Erythroblast (primary cell): Measurements from ENCODE around the gene FER.
A peak's percentile ranks its signal among the peaks of the same experiment; 100 is the strongest.
"Not testable (repeated sequence)": the region's sequence is repeated elsewhere in the genome, so short reads cannot be mapped to it uniquely, and the experiment has no call there.

Experiments
- DNase-seq, 2 experiments: peaks; one replicate each; lab custom pipeline; 2025; lab: John Stamatoyannopoulos, UW
- GATA1 ChIP-seq: IDR thresholded peaks from 2 replicates; pipeline ENCODE4 v1.6.1; 2011; ENCODE audit warnings: low read depth, mild to moderate bottlenecking, control low read depth, low read length, moderate library complexity
- POLR2A ChIP-seq: IDR thresholded peaks from 2 replicates; pipeline ENCODE4 v1.6.1; 2011; ENCODE audit warnings: mild to moderate bottlenecking, low read length

Gene FER

GRCh38 chr5:108798513-108799265, 51.0 kb downstream of the FER start:
- no peak for TF ChIP-seq POLR2A
- no peak for TF ChIP-seq GATA1
- no peak for DNase-seq

GRCh38 chr5:108801301-108801700, 53.6 kb downstream of the FER start:
- DNase-seq = no peak
- TF ChIP-seq GATA1 (no peak), POLR2A (no peak)

- TF ChIP-seq POLR2A (no peak), GATA1 (no peak)
- no peak for DNase-seq
Measured at GRCh38 chr5:108801776-108802175, 54.1 kb downstream of the FER start.

- DNase-seq = no peak
Measured at GRCh38 chr5:108810717-108811116, 63.0 kb downstream of the FER start.

GRCh38 chr5:108813673-108814072, 66.0 kb downstream of the FER start:
- no peak for TF ChIP-seq GATA1
- no peak for TF ChIP-seq POLR2A
- no peak for DNase-seq

More at GRCh38 chr5:108810717-108811116, 63.0 kb downstream of the FER start:
- TF ChIP-seq GATA1 (no peak), POLR2A (no peak)

GRCh38 chr5:108814551-108814950, 66.9 kb downstream of the FER start:
- TF ChIP-seq GATA1 (no peak), POLR2A (no peak)
- no peak for DNase-seq

- DNase-seq = peak; percentile 38 to 47
Measured at GRCh38 chr5:108818613-108819272, 71.0 kb downstream of the FER start.

GRCh38 chr5:108820983-108821382, 73.3 kb downstream of the FER start:
- DNase-seq = no peak
- no peak for TF ChIP-seq GATA1
- no peak for TF ChIP-seq POLR2A

More at GRCh38 chr5:108818613-108819272, 71.0 kb downstream of the FER start:
- no peak for TF ChIP-seq POLR2A
- TF ChIP-seq GATA1 = no peak

GRCh38 chr5:108822211-108822947, 74.7 kb downstream of the FER start:
- no peak for DNase-seq
- TF ChIP-seq POLR2A = no peak
- TF ChIP-seq GATA1 = no peak

- peak; percentile 9 to 26 for DNase-seq
- no peak for TF ChIP-seq GATA1
- TF ChIP-seq POLR2A = no peak
Measured at GRCh38 chr5:108827131-108827530, 79.4 kb downstream of the FER start.

GRCh38 chr5:108830705-108831276, 83.1 kb downstream of the FER start:
- DNase-seq = peak in 1 of 2 experiments; percentile 11
- TF ChIP-seq POLR2A = no peak
- no peak for TF ChIP-seq GATA1

- DNase-seq = no peak
- TF ChIP-seq POLR2A (no peak), GATA1 (no peak)
Measured at GRCh38 chr5:108836492-108836891, 88.8 kb downstream of the FER start.

- DNase-seq = not testable (repeated sequence)
Measured at GRCh38 chr5:108842260-108842941, 94.7 kb downstream of the FER start.

GRCh38 chr5:108851129-108851528, 103.4 kb downstream of the FER start:
- DNase-seq = not testable (repeated sequence)
